ENCODE measurements around the gene CCL17. TPM values are rescaled to one million over a fixed set of nuclear protein-coding genes. Genes with fewer than 3 reads are reported as not detected.

CCL17 gene
- total and polyA plus RNA-seq, 2 of the 4 experiments (the other 2 are of a cell fraction), result not detected

DNA sequence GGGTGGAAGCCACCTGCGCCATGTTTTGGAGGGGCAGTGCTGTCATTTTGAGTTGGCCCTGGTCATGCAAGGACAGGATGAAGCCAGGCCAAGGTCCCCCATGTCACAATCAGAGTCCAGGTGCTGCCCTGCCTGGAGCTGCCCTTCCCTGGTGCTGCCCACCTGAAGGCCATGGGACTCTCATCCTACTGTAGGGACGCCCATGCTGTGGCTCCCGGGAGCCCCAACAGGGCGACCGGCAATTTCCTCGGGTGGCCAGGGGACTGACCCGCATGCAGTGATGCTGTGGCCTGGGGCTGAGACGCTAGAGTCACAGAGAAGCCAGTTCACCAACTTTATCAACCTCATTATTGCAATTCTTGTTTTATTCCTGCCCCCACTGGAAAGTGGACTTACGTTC lies 8.0 kb downstream of the CCL17 start:
- BruUV-seq (replicated peaks), result no TSS peak
- no peaks in the 10 kb centered on the region for H3K79me1 ChIP-seq (ENCODE audit: low read depth in 1 of 2, low read length in 2 of 2)
- no peak overlapping the region for H4K8ac ChIP-seq (ENCODE audit: low read depth in 2 of 2, low read length in 2 of 2)
- no peak overlapping the region for H2BK120ac ChIP-seq (ENCODE audit: low read depth, low read length)
- H2BK5ac ChIP-seq (ENCODE audit: low read depth, low read length, poor library complexity, severe bottlenecking), result no peak overlapping the region
- intact Hi-C loops (cut with micrococcal nuclease) (no loop called here), dilution Hi-C loops (cut with HindIII; ENCODE audit: low sequenced_read_pairs, unreplicated experiment) (no loop called here), in situ Hi-C loops (cut with MboI; ENCODE audit: low sequenced_read_pairs) (loop anchor here (10.0 kb wide), 1 partner anchor 328 kb away; no protein-coding TSS in a partner anchor)
- no peak overlapping the region for H2AK5ac ChIP-seq (ENCODE audit: low read depth, low read length)
- no peak overlapping the region for H3K14ac ChIP-seq (replicated peaks; ENCODE audit: low read depth, low read length)
- no peak overlapping the region for H3K4me2 ChIP-seq (ENCODE audit: low read depth, low read length)
- H3K9me3 ChIP-seq (ENCODE audit: control insufficient read depth, insufficient read depth, low read length), result no peaks in the 10 kb centered on the region
- H2AK9ac ChIP-seq (replicated peaks; ENCODE audit: low read depth, low read length, poor library complexity), result no peak overlapping the region
- H2BK20ac ChIP-seq (ENCODE audit: low read depth, low read length), result no peak overlapping the region
- TF ChIP-seq, protein P1, sequence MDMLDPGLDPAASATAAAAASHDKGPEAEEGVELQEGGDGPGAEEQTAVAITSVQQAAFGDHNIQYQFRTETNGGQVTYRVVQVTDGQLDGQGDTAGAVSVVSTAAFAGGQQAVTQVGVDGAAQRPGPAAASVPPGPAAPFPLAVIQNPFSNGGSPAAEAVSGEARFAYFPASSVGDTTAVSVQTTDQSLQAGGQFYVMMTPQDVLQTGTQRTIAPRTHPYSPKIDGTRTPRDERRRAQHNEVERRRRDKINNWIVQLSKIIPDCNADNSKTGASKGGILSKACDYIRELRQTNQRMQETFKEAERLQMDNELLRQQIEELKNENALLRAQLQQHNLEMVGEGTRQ (IDR thresholded peaks at IDR 0.05; ENCODE audit: low read depth, low read length), result no peak
- TF ChIP-seq, protein P2, sequence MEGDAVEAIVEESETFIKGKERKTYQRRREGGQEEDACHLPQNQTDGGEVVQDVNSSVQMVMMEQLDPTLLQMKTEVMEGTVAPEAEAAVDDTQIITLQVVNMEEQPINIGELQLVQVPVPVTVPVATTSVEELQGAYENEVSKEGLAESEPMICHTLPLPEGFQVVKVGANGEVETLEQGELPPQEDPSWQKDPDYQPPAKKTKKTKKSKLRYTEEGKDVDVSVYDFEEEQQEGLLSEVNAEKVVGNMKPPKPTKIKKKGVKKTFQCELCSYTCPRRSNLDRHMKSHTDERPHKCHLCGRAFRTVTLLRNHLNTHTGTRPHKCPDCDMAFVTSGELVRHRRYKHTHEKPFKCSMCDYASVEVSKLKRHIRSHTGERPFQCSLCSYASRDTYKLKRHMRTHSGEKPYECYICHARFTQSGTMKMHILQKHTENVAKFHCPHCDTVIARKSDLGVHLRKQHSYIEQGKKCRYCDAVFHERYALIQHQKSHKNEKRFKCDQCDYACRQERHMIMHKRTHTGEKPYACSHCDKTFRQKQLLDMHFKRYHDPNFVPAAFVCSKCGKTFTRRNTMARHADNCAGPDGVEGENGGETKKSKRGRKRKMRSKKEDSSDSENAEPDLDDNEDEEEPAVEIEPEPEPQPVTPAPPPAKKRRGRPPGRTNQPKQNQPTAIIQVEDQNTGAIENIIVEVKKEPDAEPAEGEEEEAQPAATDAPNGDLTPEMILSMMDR (conservative IDR thresholded peaks at IDR 0.05; ENCODE audit: low read depth, low read length), result no peak
- TF ChIP-seq, protein P3, sequence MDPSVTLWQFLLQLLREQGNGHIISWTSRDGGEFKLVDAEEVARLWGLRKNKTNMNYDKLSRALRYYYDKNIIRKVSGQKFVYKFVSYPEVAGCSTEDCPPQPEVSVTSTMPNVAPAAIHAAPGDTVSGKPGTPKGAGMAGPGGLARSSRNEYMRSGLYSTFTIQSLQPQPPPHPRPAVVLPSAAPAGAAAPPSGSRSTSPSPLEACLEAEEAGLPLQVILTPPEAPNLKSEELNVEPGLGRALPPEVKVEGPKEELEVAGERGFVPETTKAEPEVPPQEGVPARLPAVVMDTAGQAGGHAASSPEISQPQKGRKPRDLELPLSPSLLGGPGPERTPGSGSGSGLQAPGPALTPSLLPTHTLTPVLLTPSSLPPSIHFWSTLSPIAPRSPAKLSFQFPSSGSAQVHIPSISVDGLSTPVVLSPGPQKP (IDR thresholded peaks at IDR 0.05; ENCODE audit: borderline replicate concordance, low read depth, low read length), result no peak
- no peak for TF ChIP-seq FOS (IDR thresholded peaks at IDR 0.05; ENCODE audit: low read depth, low read length)
- no peak for TF ChIP-seq BHLHE40 (IDR thresholded peaks at IDR 0.05; ENCODE audit: low read depth, low read length)
- WGBS, 2 experiments (ENCODE audit: extremely low coverage in 2 of 2, insufficient read length in 1 of 2), result 86% methylated on average over 5 of the region's 9 CpGs; no CpG with 5 or more reads in 1 of the 2 experiments
- no peaks in the 10 kb centered on the region for H3K9me1 ChIP-seq (ENCODE audit: insufficient read depth, low read length)
- H3K56ac ChIP-seq (ENCODE audit: extremely low read depth, insufficient read depth, low read length), result no peak overlapping the region
- no peaks in the 10 kb centered on the region for H4K20me1 ChIP-seq (ENCODE audit: insufficient read depth, low read length)
- no peak overlapping the region for H4K5ac ChIP-seq (ENCODE audit: low read depth, low read length)
- H3K18ac ChIP-seq (ENCODE audit: low read depth, low read length), result no peak overlapping the region
- no peak overlapping the region for H4K91ac ChIP-seq (ENCODE audit: insufficient read depth, low read depth, low read length)
- H3K4ac ChIP-seq (ENCODE audit: low read depth, low read length), result no peak overlapping the region
- H3K23ac ChIP-seq (ENCODE audit: low read depth, low read length), result no peak overlapping the region
- ChIA-PET CTCF (interaction anchor here (1.8 kb wide), 1 partner anchor 10 kb away, joined by 4 read pairs; no protein-coding TSS in a partner anchor), POLR2A (ENCODE audit: unreplicated experiment) (interaction anchor here (0.6 kb wide), 1 partner anchor 98 kb away, joined by 3 read pairs; no protein-coding TSS in a partner anchor)
- H3K27me3 ChIP-seq (ENCODE audit: control insufficient read depth, insufficient read depth, low read length), result peaks cover 45% of the 10 kb centered on the region
- ATAC-seq (ENCODE audit: low read depth), result no peak
- no peaks in the 10 kb centered on the region for H3K36me3 ChIP-seq (ENCODE audit: control insufficient read depth, insufficient read depth, low read length)
- H2BK15ac ChIP-seq (ENCODE audit: low read depth, low read length), result no peak overlapping the region
- peaks cover 1% of the 10 kb centered on the region; the same call in 1 of the 2 replicates for H3K4me1 ChIP-seq (ENCODE audit: control insufficient read depth, insufficient read depth, low read length)
- DNase-seq, result no peak
- H3K4me3 ChIP-seq (ENCODE audit: insufficient read depth, low read depth, low read length), result no peak overlapping the region
- H2AFZ ChIP-seq (replicated peaks; ENCODE audit: low read length, poor library complexity), result no peak overlapping the region
- no peak overlapping the region for H3K27ac ChIP-seq (ENCODE audit: insufficient read depth, low read length)
- H3K9ac ChIP-seq (ENCODE audit: low read depth, low read length), result no peak overlapping the region

Data from IMR-90 (cell line).